Stimulated activated CD8-positive, alpha-beta memory T cell treated with anti-CD3 and anti-CD28 coated beads, Interleukin-12 subunit alpha, Interleukin-12 subunit beta, amount 100 ng/mL, for 1 hour (primary cell): Measurements from ENCODE around the gene DNAH14.
"Not testable (repeated sequence)": the region's sequence is repeated elsewhere in the genome, so short reads cannot be mapped to it uniquely, and the experiment has no call there.

ENCODE experiments used
- DNase-seq: peaks from one replicate; pipeline ENCODE4 v3.0.0-alpha.2; 2020; ENCODE audit warnings: low read depth

Gene DNAH14

DNA sequence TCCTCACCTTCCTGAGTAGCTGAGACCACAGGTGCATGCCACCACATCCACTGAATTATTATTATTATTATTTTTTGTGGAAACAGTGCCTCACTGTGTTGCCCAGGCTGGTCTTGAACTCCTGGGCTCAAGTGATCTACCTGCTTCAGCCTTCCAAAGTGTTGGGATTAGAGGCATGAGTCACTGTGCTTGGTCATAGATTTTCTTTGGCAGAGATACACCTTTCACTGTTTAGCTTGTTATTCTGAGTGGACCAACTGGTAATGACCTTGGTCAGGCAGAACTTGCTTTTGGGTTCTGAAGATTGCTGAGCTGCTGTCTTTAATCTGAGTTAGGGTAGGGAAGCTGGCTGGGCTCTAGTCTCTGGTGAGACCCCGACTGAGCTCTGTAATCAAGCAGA lies 66.8 kb downstream of the DNAH14 start:
- DNase-seq: no peak

DNA sequence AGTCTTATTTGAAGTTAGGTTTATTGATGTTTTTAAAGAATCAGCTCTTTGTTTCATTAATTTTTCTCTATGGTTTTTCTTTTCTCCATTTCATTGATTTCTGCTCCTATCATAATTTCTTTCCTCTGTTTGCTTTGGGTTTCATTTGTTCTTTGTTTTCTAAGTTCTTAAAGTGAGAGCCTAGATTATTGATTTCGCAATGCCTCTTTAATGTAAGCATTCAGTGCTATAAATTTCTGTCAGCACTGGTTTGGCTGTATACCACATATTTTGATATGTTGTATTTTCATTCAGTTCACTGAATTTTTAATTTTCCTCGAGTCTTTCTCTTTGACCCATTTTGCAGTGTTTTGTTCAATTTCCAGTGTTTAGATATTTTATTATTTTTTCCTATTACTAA lies 68.7 kb downstream of the DNAH14 start:
- no peak for DNase-seq

DNA sequence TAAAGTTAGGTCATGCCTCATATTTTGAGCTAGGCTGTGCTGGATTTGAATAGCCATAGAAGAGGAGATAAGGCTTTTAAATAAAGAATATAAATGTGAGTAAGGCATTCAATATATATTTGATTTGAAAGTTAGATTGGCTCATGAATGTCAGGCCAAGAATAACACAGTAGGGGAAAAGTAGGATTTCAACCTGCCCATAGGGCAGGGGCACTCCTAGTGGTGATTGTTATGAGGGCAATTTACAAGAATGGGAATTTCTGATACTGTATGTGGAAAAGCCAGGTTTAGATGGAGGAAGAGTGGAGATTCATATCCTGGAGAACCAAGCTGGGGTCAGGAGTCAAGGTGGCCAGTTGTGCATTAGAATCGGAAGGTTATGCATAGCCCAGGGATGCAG lies 74.9 kb downstream of the DNAH14 start:
- no peak for DNase-seq

GRCh38 chr1:225006352-225006751 lies 76.9 kb downstream of the DNAH14 start:
- not testable (repeated sequence) for DNase-seq

DNA sequence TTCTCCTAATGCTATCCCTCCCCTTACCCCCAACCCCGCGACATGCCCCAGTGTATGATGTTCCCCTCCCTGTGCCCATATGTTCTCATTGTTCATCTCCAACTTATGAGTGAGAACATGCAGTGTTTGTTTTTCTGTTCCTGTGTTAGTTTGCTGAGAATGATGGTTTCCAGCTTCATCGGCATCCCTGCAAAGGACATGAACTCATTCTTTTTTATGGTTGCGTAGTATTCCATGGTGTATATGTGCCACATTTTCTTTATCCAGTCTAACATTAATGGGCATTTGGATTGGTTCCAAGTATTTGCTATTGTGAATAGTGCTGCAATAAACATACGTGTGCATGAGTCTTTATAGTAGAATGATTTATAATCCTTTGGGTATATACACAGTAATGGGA lies 78.6 kb downstream of the DNAH14 start:
- DNase-seq: not testable (repeated sequence)

DNA sequence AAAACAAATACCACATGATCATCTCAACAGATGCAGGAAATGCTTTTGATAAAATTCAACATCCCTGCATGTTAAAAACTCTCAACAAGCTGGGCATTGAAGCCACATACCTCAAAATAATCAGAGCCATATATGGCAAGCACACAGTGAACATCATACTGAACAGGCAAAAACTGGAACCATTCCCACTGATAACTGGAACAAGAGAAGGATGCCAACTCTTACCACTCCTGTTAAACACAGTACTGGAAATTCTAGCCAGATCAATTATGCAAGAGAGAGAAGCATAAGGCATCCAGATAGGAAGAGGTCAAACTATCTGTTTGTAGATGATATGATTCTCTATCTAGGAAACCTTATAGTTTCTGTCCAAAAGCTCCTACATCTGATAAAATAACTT lies 91.6 kb downstream of the DNAH14 start:
- no peak for DNase-seq

- no peak for DNase-seq
These were observed 97.2 kb downstream of the DNAH14 start for GRCh38 chr1:225026701-225027100.

- not testable (repeated sequence) for DNase-seq
These were observed 107.0 kb downstream of the DNAH14 start for GRCh38 chr1:225036441-225036840.

GRCh38 chr1:225042263-225042662 lies 112.8 kb downstream of the DNAH14 start:
- DNase-seq: no peak

DNA sequence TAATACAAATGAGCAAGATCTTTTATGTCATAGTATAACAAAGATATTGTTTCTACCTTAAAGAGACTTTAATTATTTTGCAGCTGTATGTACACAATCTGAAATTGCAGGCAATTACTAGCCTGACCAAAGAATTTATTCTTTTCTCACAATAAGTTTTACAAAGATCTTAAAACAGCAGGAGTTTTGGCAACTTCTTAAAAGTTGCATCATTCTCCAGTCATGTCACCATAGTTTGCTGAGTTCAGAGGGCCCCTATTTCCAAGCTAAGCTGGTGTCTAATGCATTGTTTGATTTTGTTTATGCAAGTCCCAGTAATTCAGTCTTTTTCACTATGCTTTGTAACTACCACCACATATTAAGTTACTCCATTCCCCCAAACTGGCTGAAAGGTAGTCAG lies 114.8 kb downstream of the DNAH14 start:
- DNase-seq: no peak

DNA sequence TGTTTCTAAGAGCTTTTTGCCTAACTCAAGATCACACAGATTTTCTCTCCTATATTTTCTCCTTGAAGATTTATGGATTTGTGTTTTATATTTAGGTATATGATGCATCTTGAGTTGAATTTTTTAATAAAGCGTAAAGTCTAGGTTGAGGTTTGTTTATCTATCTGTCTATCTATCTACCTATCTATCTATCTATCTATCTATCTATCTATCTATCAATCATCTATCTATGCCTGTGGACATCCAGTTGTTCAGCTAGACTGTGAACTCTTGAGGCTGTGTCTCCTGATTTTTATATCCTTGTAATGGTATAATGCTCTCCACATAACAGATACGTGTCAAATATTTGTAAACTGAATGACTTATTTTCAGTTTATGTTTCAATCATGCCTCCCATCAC lies 120.1 kb downstream of the DNAH14 start:
- no peak for DNase-seq

GRCh38 chr1:225063722-225064121 lies 134.2 kb downstream of the DNAH14 start:
- DNase-seq: no peak

- DNase-seq: no peak
These were observed 141.5 kb downstream of the DNAH14 start for GRCh38 chr1:225070972-225071371.

DNA sequence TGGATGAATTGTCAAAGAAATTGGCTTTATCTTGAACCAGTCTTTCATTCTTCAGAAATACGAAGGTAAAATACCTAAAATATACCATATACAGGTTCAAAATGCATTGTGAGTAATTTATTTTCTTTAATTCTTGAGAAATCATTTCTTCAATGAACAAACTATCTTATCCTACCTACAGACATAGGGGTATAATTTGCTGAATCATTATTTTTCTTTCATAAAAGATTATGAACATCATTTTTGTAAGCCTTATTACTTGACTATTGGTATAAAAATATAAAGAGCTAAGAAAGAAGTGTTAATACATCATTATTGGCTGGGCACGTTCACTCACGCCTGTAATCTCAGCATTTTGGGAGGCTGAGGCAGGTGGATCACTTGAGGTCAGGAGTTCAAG lies 167.7 kb downstream of the DNAH14 start:
- no peak for DNase-seq

DNA sequence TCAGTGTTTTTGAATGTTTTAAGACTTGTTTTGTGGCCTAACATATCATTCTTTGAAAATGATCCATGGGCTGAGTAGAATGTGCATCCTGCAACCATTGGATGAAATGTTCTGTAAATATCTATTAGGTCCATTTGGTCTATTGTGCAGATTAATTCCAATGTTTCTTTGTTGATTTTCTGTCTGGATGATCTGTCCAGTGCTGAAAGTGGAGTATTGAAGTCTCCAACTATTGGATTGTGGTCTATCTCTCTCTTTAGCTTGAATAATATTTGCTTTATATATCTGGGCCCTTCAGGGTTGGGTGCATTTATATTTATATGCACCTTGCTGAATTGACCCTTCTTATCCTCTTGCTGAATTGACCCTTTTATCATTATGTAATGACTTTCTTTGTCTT lies 181.5 kb downstream of the DNAH14 start:
- DNase-seq: no peak

DNA sequence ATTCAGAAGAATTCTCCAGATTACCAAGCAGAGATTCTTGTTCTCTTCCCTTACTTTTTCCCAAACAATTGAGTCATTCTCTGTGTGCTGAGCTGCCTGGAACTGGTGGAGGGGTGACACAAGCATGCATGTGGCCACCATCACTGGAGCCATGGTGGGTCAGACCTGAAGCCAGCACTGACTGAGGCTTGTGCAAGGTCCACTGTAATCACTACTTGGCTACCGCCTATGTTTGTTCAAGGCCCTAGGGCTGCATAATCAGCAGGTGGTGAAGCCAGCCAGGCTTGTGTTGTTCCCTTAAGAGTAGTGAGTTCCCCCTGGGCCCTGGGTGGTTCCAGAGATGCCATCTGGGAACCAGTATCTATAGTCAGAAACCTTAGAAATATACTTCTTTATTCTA lies 183.8 kb downstream of the DNAH14 start:
- DNase-seq: no peak

GRCh38 chr1:225114354-225114990 lies 185.0 kb downstream of the DNAH14 start:
- no peak for DNase-seq

DNA sequence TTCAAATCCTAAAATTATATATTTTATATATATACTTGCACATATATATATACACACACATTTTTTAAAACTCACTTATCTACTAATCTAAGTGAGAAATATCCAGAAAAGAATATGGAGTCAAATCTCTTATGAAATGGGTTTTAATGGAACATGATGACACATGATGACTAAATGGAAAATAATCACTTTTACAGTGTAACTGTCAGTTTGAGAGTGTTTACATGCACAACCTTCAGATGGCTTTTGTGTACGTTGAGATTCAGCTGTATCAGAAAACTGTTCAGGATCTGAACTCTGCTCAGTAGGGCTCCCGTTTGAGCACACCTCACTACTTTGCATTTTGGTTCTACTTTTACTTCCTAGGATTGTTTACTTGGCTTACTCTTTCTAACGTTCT lies 189.8 kb downstream of the DNAH14 start:
- DNase-seq: no peak

- no peak for DNase-seq
These were observed 191.6 kb downstream of the DNAH14 start for GRCh38 chr1:225121095-225121494.

- DNase-seq: no peak
These were observed 202.4 kb downstream of the DNAH14 start for GRCh38 chr1:225131869-225132268.

GRCh38 chr1:225137976-225138375 lies 208.5 kb downstream of the DNAH14 start:
- no peak for DNase-seq

DNA sequence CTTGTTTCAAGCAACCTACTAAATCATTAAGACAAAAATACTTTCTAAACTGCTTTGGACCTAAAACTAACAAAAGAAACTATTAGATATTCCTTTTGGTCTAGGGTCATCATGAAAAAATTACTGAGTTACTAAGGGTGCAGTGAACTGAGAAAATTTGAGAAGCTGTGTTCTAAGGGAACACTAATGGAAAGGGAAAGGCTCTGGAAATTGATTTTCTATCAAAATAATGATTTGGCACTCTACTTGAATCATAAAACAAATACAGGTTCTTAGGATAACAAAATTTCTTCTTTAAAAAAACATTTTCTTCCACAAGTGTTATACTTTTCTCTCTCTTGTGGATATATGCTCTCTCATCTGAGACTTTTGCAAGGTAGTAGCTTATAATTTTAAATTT lies 213.5 kb downstream of the DNAH14 start:
- DNase-seq: no peak

GRCh38 chr1:225146478-225146877 lies 217.0 kb downstream of the DNAH14 start:
- no peak for DNase-seq

DNA sequence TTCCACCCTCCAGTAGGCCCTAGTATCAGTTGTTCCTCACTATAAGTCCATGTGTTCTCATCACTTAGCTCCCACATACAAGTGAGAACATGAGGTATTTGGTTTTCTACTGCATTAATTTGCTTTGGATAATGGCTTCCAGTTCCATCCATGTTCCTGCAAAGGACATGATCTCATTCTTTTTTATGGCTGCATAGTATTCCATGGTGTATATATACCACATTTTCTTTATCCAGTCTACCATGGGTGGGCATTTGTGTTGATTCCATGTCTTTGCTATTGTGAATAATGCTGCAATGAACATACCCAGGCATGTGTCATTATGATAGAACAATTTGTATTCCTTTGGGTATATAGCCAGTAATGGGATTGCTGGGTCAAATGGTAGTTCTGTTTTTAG lies 218.3 kb downstream of the DNAH14 start:
- DNase-seq: not testable (repeated sequence)

DNA sequence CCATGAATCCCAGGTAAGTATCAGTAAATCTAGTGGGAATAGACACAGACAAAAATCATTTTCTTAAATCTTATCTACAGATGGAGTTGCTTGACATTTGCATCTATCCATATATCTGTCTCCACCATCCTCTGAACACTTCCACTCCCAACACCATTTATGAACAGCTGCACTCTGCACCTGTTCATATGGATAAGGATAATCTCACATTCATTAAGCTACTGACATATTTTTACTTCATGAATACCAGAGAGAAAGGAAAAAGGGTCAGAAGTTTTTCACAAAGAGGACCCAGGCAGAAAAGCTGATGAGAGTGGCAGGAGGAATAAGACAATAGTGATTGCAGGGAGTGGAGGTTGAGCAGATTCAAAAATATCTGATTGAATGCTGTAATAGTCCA lies 222.6 kb downstream of the DNAH14 start:
- DNase-seq: no peak
